WTC11 (cell line): ENCODE data around the gene SLC26A11.

Experiments
- FOXP1 ChIP-seq: sonication (generic); formaldehyde crosslinking; IDR thresholded peaks from 2 replicates; pipeline ENCODE4 v1.8.0; 2022; ENCODE audit warnings: missing genetic modification reagents, mild to moderate bottlenecking, moderate library complexity, borderline replicate concordance
- SMAD3 ChIP-seq: sonication (generic); formaldehyde crosslinking; IDR thresholded peaks from 2 replicates; pipeline ENCODE4 v1.8.0; 2022; ENCODE audit warnings: missing genetic modification reagents, mild to moderate bottlenecking, borderline replicate concordance
- TCF7 ChIP-seq: sonication (generic); formaldehyde crosslinking; IDR thresholded peaks from 2 replicates; pipeline ENCODE4 v1.8.0; 2022; ENCODE audit warnings: mild to moderate bottlenecking, low read depth, missing genetic modification reagents, moderate library complexity
- ZBTB21 ChIP-seq: sonication (generic); formaldehyde crosslinking; IDR thresholded peaks from 2 replicates; pipeline ENCODE4 v1.8.1; 2023; ENCODE audit warnings: mild to moderate bottlenecking, missing genetic modification reagents, borderline replicate concordance
- ZNF396 ChIP-seq: fragments of 250-450 bp; sonication (Bioruptor Pico); IDR thresholded peaks from 2 replicates; pipeline ENCODE4 v1.8.0; 2021; ENCODE audit warnings: mild to moderate bottlenecking, moderate library complexity, borderline replicate concordance
- ZNF423 ChIP-seq: fragments of 250-450 bp; sonication (Bioruptor Pico); IDR thresholded peaks from 2 replicates; pipeline ENCODE4 v2.1.2; 2022; ENCODE audit warnings: mild to moderate bottlenecking, moderate library complexity
- TF ChIP-seq, protein P1 (sequence below): fragments of 200-600 bp; IDR thresholded peaks from 2 replicates; pipeline ENCODE4 v1.8.0; 2022; ENCODE audit warnings: antibody characterized with exemption
- TF ChIP-seq, protein P2 (sequence below): sonication (generic); formaldehyde crosslinking; IDR thresholded peaks from 2 replicates; pipeline ENCODE4 v1.8.0; 2023; ENCODE audit warnings: mild to moderate bottlenecking, missing genetic modification reagents
- TF ChIP-seq, protein P3 (sequence below): sonication (generic); formaldehyde crosslinking; IDR thresholded peaks from 2 replicates; pipeline ENCODE4 v1.8.0; 2022; ENCODE audit warnings: mild to moderate bottlenecking, missing genetic modification reagents

DNA sequence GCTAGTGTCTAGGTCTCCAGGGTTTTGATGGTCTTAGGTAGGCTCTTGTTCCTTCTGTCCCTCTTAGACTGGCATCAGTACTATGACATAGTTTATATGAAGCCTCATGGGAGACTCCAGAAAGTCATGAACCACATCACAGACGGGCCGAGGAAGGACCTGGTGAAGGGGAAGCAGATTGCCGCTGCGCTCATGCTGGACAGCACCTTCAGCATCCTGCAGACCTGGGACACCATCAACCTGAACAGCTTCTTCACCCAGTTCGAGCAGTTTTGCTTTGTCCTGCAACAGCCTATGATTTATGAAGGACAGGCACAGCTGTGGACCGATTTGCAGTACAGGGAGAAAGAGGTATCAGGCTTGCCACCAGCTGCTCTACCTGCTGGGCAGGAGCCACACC lies 74.4 kb downstream of the SLC26A11 start:
- no peak for TF ChIP-seq ZNF396
- TF ChIP-seq, protein P1, sequence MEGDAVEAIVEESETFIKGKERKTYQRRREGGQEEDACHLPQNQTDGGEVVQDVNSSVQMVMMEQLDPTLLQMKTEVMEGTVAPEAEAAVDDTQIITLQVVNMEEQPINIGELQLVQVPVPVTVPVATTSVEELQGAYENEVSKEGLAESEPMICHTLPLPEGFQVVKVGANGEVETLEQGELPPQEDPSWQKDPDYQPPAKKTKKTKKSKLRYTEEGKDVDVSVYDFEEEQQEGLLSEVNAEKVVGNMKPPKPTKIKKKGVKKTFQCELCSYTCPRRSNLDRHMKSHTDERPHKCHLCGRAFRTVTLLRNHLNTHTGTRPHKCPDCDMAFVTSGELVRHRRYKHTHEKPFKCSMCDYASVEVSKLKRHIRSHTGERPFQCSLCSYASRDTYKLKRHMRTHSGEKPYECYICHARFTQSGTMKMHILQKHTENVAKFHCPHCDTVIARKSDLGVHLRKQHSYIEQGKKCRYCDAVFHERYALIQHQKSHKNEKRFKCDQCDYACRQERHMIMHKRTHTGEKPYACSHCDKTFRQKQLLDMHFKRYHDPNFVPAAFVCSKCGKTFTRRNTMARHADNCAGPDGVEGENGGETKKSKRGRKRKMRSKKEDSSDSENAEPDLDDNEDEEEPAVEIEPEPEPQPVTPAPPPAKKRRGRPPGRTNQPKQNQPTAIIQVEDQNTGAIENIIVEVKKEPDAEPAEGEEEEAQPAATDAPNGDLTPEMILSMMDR = no peak
- no peak for TF ChIP-seq ZNF423 (CRISPR knock-in tag)
- TF ChIP-seq, protein P2, sequence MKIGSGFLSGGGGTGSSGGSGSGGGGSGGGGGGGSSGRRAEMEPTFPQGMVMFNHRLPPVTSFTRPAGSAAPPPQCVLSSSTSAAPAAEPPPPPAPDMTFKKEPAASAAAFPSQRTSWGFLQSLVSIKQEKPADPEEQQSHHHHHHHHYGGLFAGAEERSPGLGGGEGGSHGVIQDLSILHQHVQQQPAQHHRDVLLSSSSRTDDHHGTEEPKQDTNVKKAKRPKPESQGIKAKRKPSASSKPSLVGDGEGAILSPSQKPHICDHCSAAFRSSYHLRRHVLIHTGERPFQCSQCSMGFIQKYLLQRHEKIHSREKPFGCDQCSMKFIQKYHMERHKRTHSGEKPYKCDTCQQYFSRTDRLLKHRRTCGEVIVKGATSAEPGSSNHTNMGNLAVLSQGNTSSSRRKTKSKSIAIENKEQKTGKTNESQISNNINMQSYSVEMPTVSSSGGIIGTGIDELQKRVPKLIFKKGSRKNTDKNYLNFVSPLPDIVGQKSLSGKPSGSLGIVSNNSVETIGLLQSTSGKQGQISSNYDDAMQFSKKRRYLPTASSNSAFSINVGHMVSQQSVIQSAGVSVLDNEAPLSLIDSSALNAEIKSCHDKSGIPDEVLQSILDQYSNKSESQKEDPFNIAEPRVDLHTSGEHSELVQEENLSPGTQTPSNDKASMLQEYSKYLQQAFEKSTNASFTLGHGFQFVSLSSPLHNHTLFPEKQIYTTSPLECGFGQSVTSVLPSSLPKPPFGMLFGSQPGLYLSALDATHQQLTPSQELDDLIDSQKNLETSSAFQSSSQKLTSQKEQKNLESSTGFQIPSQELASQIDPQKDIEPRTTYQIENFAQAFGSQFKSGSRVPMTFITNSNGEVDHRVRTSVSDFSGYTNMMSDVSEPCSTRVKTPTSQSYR (CRISPR knock-in tag) = no peak
- no peak for TF ChIP-seq SMAD3 (CRISPR knock-in tag)
- TF ChIP-seq TCF7 (CRISPR knock-in tag) = no peak
- TF ChIP-seq, protein P3, sequence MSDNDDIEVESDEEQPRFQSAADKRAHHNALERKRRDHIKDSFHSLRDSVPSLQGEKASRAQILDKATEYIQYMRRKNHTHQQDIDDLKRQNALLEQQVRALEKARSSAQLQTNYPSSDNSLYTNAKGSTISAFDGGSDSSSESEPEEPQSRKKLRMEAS (CRISPR knock-in tag) = no peak
- TF ChIP-seq FOXP1 (CRISPR knock-in tag) = no peak
- no peak for TF ChIP-seq ZBTB21 (CRISPR knock-in tag)
